ENCODE measurements around the gene FITM2.

DNA sequence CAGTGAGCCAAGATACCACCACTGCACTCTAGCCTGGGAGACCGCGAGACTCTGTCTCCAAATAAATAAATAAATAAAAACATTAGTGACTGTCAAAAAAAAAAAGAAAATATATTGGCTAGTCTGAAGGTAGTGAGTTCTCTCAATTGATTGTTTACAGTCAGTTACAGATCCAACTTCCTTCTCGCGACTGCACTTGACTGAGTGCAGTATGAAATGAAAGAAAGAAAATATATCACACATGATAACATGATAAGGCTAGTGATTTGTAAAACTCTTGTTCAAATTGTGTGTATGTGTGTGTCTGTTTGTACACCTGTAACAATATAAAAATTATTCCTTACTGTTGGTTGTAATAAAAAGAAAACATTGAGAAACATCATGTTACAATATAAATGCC, 33.7 kb upstream of the FITM2 start:
- TF ChIP-seq POLR2AphosphoS5 (IDR thresholded peaks at IDR 0.05; ENCODE audit: low read depth, low read length) (no peak), POLR2A (IDR thresholded peaks at IDR 0.05; ENCODE audit: low read depth, low read length) (no peak), TAF1 (IDR thresholded peaks at IDR 0.05; ENCODE audit: borderline replicate concordance, low read depth, low read length) (no peak)
